ENCODE data around the gene TIGD4.
"Not testable (repeated sequence)": the region's sequence is repeated elsewhere in the genome, so short reads cannot be mapped to it uniquely, and the experiment has no call there.

Gene TIGD4

GRCh38 chr4:152780267-152780778, 793 bp upstream of the TIGD4 start:
- no peak for DNase-seq (ENCODE audit: low spot score)

- DNase-seq (ENCODE audit: low spot score): no peak
Observed at GRCh38 chr4:152778656-152779512, 646 bp downstream of the TIGD4 start.

DNA sequence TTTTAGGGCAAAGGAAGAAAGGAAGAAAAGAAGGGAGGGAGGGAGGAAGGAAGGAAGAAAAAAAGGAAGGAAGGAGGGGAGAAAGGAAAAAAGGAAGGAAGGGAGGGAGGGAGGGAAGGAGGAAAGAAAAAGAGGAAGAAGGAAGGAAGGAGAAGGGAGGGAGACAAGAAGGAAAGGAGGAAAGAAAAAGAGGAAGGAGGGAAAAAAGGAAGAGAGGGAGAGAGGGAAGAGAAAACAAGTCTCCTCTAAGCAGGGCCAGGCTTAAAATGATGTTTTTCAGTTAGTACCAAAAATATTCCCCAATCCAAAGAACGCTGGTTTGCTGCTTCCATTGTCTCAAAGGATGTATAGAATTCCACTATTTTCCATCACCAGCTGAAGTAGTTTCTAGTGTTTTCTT, 2.0 kb downstream of the TIGD4 start:
- no peak for DNase-seq (ENCODE audit: low spot score)

- DNase-seq (ENCODE audit: low spot score): no peak
Observed at GRCh38 chr4:152776352-152776751, 3.2 kb downstream of the TIGD4 start.

- DNase-seq (ENCODE audit: low spot score): no peak
Observed at GRCh38 chr4:152773953-152774352, 5.6 kb downstream of the TIGD4 start.

GRCh38 chr4:152773339-152773738, 6.2 kb downstream of the TIGD4 start:
- no peak for DNase-seq (ENCODE audit: low spot score)

GRCh38 chr4:152771741-152772533, 7.6 kb downstream of the TIGD4 start:
- DNase-seq (ENCODE audit: low spot score): no peak

- not testable (repeated sequence) for DNase-seq (ENCODE audit: low spot score)
Observed at GRCh38 chr4:152765069-152765737, 14.3 kb downstream of the TIGD4 start.

DNA sequence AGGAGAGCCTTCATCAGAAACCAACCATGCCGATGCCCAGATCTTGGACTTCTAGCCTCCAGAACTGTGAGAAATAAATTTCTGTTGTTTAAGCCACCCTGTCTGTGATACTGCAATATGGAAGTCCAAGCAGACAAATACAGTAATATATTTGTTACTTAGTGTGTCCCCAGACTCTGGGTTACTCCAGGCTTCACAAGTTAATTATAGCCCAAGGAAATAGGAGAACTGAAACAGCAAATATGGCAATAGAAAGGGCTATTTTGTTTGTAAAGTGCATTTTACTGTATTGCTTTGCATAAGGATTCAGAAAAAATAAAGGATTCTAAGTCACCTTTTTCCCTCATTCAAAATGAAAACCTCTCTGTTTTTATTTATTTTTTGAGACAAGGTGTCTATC, 15.7 kb downstream of the TIGD4 start:
- DNase-seq (ENCODE audit: low spot score): no peak

GRCh38 chr4:152748619-152749018, 30.9 kb downstream of the TIGD4 start:
- no peak for DNase-seq (ENCODE audit: low spot score)

DNA sequence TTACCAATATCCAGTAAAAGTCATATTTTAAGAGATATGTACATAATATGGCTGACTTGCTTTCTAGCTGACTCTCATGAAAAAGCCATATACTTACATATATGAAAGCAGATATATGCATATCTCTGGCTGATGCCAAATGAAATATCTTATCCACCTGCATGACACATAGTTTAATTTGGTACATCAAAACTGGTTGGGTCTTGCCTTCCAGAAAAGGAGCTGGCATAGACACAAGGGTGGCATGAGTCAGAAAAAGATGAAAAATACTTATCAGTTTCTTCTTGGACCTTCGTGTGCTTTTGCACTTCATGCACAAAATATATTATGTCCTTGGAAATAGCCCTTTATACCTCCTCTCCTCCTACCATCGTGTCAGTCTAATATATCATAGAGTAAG, 32.1 kb downstream of the TIGD4 start:
- no peak for DNase-seq (ENCODE audit: low spot score)

GRCh38 chr4:152738827-152739226, 40.7 kb downstream of the TIGD4 start:
- DNase-seq (ENCODE audit: low spot score): no peak

GRCh38 chr4:152735906-152736305, 43.6 kb downstream of the TIGD4 start:
- no peak for DNase-seq (ENCODE audit: low spot score)

GRCh38 chr4:152735396-152735859, 44.1 kb downstream of the TIGD4 start:
- peak; percentile 34 for DNase-seq (ENCODE audit: low spot score)

DNA sequence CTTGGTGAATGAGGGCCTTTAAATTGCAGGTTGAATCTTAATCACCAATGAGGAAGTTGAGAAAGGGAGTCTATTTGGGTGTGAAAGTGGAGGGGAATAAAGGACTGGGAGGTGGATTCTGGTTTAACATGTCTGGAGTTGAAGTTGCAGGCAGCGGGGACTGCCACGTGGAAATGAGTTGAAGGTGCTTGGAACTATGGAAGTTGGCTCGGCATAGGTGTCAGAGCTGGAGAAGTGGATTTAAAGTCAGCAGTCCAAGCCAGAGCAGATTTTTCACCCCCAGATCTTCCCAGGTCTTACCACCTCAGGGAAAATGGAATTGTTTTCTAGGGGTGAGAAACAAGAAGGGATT, 44.9 kb downstream of the TIGD4 start:
- no peak for DNase-seq (ENCODE audit: low spot score)

DNA sequence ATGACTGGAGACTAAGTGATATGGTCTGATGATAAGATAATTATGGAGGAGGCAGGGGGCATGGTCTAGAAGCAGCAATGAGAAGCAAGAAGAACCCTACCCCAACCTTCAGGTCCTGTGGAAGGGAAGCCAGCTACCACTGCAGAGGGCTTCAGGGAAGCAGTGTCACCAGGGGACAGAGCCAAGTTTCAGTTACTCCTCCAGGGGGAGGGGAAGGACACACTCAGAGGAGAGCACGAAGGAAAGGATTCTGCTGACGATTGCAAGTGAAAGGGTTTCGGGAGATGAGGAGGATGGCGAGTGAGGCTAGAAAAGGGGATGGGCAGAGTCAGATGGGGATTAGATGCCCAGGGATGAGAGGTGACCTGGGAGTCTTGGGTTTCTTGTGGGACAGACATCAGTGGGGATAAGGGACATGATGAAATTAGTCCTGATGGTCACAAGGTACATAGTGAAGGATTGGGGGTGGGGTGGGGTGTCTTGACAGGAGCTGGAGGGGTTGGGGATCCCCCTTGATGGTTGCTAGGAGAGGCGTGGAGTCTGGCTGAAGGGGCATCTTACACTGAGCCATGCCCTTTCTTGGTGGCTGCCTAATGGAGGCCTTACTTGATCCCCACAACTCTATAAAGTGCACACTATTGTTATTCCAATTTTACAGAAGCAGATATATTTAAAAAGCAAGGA, 45.4 kb downstream of the TIGD4 start:
- DNase-seq (ENCODE audit: low spot score): no peak

- no peak for DNase-seq (ENCODE audit: low spot score)
Observed at GRCh38 chr4:152731997-152732396, 47.5 kb downstream of the TIGD4 start.

- DNase-seq (ENCODE audit: low spot score): no peak
Observed at GRCh38 chr4:152729466-152729865, 50.1 kb downstream of the TIGD4 start.

DNA sequence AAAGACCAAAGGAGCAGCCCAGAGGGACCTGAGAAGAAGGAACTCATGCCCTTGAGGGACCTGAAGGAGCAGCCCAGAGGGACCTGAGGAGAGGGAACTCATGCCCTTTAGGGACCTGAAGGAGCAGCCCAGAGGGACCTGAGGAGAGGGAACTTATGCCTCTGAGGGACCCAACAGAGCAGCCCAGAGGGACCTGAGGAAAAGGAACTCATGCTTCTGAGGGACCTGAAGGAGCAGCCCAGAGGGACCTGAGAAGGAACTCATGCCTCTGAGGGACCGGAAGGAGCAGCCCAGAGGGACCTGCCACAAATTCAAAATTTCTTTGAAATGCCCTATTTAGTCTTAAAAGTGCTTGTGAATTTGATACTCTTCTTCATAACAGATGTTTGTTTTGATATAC, 51.2 kb downstream of the TIGD4 start:
- no peak for DNase-seq (ENCODE audit: low spot score)

DNA sequence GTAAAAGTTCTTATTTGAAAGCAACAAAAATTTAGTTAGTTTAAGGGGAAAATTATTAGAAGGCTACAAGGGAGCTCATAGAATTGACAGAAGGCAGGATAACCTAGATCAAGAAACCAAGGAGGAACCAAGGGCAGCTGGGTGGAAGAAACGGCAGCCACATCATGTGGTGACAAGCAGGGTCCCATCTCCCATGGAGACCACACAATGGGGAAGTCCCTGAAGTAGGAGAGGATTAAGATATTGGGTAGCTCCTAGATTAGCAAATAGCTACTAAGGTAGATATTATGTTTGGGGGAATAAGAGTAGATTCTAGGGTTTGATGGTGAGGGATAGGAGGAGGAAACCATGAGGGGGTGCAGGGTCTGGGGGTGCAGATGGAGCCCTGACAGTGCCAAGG, 51.7 kb downstream of the TIGD4 start:
- DNase-seq (ENCODE audit: low spot score): no peak

GRCh38 chr4:152724494-152724893, 55.0 kb downstream of the TIGD4 start:
- no peak for DNase-seq (ENCODE audit: low spot score)

GRCh38 chr4:152723236-152723635, 56.3 kb downstream of the TIGD4 start:
- DNase-seq (ENCODE audit: low spot score): no peak

All from hematopoietic multipotent progenitor cell treated with erythropoietin and hydrocortisone succinate and interleukin-3 and kit ligand, for 15 days (in vitro differentiated cells).